Kasumi-1 (cell line): ENCODE measurements around the gene KRTAP12-2.

Experiments used
- DNase-seq, 2 experiments: peaks; one replicate each; lab custom pipeline; 2025; lab: John Stamatoyannopoulos, UW

The KRTAP12-2 gene

GRCh38 chr21:44626673-44627143 lies 40.0 kb downstream of the KRTAP12-2 start, which contains the start of gene KRTAP10-9:
Gene KRTAP10-9, plus strand, starts transcription at chr21:44627093. Its CDS starts 79 bp downstream, at chr21:44627172.
- DNase-seq, result no peak

GRCh38 chr21:44626262-44626661 lies 40.5 kb downstream of the KRTAP12-2 start:
- DNase-seq, result no peak

GRCh38 chr21:44625756-44626155 lies 41.0 kb downstream of the KRTAP12-2 start:
- DNase-seq, result no peak

- no peak for DNase-seq
Observed at GRCh38 chr21:44623575-44623974, 43.2 kb downstream of the KRTAP12-2 start.

- DNase-seq, result no peak
Observed at GRCh38 chr21:44619886-44620285, 46.8 kb downstream of the KRTAP12-2 start.

- DNase-seq, result no peak
Observed at GRCh38 chr21:44618909-44619308, 47.8 kb downstream of the KRTAP12-2 start.

GRCh38 chr21:44618504-44618903 lies 48.2 kb downstream of the KRTAP12-2 start:
- no peak for DNase-seq

GRCh38 chr21:44617071-44617501 lies 49.6 kb downstream of the KRTAP12-2 start:
- no peak for DNase-seq

- DNase-seq, result no peak
Observed at GRCh38 chr21:44616591-44616926, 50.2 kb downstream of the KRTAP12-2 start.
